HG02642 (cell line): ENCODE measurements around the gene OIT3.

ENCODE experiments used
- ATAC-seq: cut with Tn5 transposase; IDR thresholded peaks from one replicate; pipeline ENCODE4 v1.9.1; 2021; ENCODE audit warnings: mild to moderate bottlenecking; ENCODE audit not compliant: unreplicated experiment, poor library complexity

OIT3 gene

GRCh38 chr10:72946963-72947362, 53.4 kb downstream of the OIT3 start:
- no peak for ATAC-seq

- no peak for ATAC-seq
Measured at GRCh38 chr10:72948762-72949161, 55.2 kb downstream of the OIT3 start.

GRCh38 chr10:72951760-72952159, 58.2 kb downstream of the OIT3 start:
- no peak for ATAC-seq

- ATAC-seq, result no peak
Measured at GRCh38 chr10:72952189-72952588, 58.6 kb downstream of the OIT3 start.

DNA sequence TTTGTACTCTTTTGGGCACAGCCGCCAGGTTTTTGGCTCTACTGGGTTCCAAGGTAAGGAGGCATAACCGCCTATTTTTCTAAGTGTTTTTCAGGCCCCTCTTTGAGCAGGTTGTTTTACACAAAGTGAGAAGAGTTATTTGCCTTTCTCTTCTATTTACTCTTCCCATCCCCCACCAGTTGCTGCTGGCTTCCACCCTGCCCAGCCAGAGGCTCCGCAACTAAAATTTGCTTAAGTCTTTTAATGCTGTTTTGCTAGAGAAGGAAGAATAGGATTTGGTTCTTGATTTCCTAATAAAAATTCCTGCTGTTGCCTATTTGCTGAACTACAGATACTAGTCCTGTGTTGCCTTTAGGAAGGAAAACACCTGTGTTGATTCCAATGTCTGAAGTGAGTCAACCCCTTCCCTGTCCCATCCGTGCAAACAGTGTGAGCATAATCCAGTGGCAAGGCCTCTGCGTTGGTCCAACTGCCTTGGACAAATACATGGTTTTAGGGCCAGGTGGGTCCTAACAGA, 59.2 kb downstream of the OIT3 start:
- ATAC-seq, result no peak

DNA sequence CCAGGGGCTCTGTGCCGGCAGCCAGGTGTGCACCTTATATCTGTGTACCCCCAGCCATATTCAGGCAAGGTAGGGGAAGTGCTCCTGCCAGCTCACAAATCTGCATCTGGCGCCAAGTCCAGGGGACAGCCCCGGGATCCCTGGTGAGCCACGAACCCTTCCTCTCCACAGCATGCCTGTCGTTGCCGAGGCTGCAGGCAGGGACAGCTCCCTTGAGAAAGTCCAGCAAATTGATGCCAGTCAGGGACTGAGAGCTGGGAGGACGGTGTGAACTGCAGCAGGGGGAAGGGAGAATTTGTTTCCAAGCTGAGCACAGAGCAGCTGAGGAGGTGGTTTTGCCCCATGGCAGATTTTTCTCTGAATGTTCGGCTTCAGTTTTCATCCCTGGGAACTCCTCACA, 60.1 kb downstream of the OIT3 start:
- no peak for ATAC-seq

DNA sequence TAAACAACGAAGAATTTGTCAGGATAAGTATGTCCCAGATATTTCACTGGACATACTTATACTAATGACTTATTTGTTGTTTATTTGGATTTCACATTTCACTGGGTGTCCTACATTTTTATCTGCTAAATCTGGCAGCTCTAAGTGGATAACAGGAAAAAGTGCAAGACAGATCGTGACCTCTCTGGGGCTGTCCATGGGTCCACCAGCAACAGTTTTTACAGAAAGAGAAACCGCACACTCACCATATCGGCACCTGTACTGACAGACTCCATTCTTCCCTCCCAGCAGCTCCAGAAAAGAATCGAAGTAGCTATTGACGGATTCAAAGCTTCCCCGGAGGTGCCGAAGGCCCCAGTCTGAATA, 60.7 kb downstream of the OIT3 start:
- no peak for ATAC-seq

GRCh38 chr10:72954596-72955554, 61.3 kb downstream of the OIT3 start, which contains the start of gene PLA2G12B:
Gene PLA2G12B (minus strand): TSS chr10:72954806. CDS start chr10:72954685, 121 bp downstream.
- ATAC-seq, result no peak

- no peak for ATAC-seq
Measured at GRCh38 chr10:72956001-72956400, 62.5 kb downstream of the OIT3 start.

- no peak for ATAC-seq
Measured at GRCh38 chr10:72976886-72977285, 83.3 kb downstream of the OIT3 start.

DNA sequence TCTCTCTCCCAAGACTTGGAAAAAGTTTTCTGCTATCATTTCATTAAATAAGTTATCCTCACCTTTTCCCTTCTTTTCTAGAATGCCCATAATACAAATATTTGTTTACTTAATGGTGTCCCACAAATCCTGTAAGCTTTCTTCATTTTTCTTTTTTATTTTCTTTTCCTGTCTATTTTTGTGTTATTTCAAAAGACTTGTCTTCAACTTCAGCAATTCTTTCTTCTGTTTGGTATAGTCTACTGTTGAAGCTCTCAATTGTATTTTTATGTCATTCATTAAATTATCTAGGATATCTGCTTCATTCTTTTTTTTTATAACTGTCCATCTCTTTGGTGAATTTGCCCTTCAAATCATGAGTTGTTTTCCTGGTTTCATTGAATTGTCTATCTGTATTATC, 86.2 kb downstream of the OIT3 start:
- no peak for ATAC-seq

DNA sequence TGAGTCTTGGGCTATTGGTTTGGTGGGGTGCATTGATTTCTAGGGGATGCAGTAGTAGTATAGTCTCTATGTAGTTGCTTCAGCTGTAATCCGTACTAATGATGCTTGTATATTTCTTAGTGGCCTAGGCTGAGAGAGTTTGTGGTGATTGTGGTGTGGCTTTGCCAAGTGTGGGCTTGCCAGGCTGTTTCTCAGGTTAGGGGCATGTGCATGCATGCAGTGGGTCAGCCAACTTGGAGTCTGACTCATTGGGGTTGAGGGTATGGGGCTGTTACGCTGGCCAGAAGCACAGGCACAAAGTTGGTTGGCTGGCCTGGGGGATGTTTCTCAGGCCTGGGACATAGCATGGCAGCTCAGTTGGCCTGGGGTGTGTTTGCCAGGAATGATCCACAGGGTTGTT, 86.8 kb downstream of the OIT3 start:
- no peak for ATAC-seq

- no peak for ATAC-seq
Measured at GRCh38 chr10:72981028-72981881, 87.7 kb downstream of the OIT3 start.

DNA sequence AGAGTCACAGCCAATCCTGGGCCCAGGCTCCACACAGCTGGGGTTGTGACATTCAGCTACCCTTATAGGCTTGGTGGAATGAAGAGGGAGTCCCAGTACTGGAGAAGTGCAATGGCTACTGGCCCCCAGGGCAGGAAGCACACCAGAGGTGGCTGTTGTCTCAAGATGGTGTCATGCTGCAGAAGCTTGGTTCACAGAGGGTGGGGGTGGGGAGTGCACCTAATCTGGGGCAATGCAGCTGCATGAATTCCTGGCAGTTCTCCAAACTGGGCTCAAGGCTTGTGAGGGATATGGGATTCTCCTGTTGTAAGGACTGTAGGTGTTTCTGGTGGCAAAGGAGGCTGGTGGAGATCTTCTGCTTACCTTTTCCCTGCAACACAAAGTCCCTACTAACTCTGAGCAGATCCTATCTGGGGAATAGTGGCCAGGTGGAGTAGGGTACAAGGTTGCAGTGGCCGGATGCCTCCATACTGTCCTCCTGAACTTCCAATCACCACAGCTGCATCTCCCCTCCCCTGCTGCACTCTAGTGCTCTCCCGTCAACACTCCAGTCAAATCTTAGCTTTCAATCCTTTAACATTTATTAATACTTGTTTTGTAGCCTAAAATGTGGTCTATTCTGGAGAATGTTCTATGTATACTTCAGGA, 88.5 kb downstream of the OIT3 start:
- no peak for ATAC-seq
